Sciatic nerve (tissue), 2 donors: ENCODE results near the gene ZNF484. TPM values are rescaled to one million over a fixed set of nuclear protein-coding genes. Genes with fewer than 3 reads are reported as not detected.
A peak's percentile ranks its signal among the peaks of the same experiment; 100 is the strongest.
"Not testable (repeated sequence)": the region's sequence is repeated elsewhere in the genome, so short reads cannot be mapped to it uniquely, and the experiment has no call there.

ENCODE experiments used
- ATAC-seq: fragments of 200-7000 bp; cut with Tn5 transposase; one replicate; pipeline ENCODE4 v1.9.1; 2020; ENCODE audit warnings: mild to moderate bottlenecking, moderate library complexity
- DNase-seq: peaks from one replicate; pipeline ENCODE4 v3.0.0-alpha.2; 2020; ENCODE audit warnings: low spot score
- intact Hi-C: fragments of 100-400 bp; cut with DNase I; formaldehyde crosslinking; loops from one replicate; pipeline ENCODE4 v1.14.2; 2022
- total RNA-seq: library from RNA; stranded (reverse); fragmentation: NEBNext Ultra II Directional; extraction: Animal tissue kit (Norgen Biotek cat#: 25700); gene quantifications from one replicate; pipeline ENCODE4 v1.2.1, GENCODE V29; 2021
- donor health status: DM: no; HTN: no; CAD: no.
- donor health status: DM: no; HTN: no; CAD: no.

Gene ZNF484
- total RNA-seq, 1 donor from 2014 or later = 20.1 TPM

- intact Hi-C loops = no loop called here
- DNase-seq (no peak), ATAC-seq (no peak)
These were observed 7.5 kb downstream of the ZNF484 start for GRCh38 chr9:92870289-92870688.

- ATAC-seq, intact Hi-C loops, DNase-seq: not testable (repeated sequence)
These were observed 11.2 kb downstream of the ZNF484 start for GRCh38 chr9:92866600-92866999.

GRCh38 chr9:92864152-92864551 is 13.7 kb downstream of the ZNF484 start:
- DNase-seq (no peak), ATAC-seq (no peak)
- intact Hi-C loops = no loop called here

DNA sequence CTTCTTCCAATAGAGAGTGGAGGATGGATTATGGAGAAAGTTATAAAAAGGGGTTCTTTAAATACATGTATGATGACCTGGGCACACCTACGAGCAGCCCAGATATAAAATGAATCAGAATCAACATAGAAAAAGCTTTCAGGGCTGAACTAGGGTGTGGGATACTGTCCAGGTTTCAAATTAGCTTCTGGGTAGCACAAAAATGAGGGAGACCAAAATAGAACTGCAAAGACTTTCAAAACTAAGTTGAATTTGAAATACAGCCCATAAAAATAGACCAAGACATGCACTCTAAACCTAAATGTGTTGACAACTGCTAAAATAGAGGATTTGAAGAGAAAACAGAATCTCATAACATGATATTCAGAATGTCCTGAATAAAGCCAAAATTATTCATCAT is 17.0 kb downstream of the ZNF484 start:
- intact Hi-C loops = no loop called here
- ATAC-seq (no peak), DNase-seq (no peak)

DNA sequence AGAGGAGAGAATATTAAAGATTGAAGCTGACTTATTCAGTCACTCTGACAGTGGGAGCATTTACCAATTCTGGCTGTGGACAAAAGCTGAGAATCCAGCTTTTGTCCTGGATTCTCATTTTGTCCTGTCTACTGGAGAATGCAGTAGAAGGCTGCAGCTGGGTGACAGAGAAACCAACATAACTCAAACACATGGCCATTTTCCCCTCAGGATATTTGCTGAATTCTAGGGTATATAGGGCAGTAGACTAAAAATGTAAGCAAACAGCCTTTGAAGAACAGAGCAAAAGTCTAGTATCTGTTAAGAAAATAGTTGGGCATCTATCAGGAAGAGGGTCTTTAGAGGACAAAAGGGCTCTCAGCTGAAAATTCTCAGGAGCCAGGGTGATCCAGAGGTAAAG is 20.6 kb downstream of the ZNF484 start:
- DNase-seq (no peak), ATAC-seq (no peak)
- intact Hi-C loops = no loop called here

- DNase-seq (no peak), ATAC-seq (no peak)
- intact Hi-C loops = no loop called here
These were observed 24.1 kb downstream of the ZNF484 start for GRCh38 chr9:92853716-92854115.

DNA sequence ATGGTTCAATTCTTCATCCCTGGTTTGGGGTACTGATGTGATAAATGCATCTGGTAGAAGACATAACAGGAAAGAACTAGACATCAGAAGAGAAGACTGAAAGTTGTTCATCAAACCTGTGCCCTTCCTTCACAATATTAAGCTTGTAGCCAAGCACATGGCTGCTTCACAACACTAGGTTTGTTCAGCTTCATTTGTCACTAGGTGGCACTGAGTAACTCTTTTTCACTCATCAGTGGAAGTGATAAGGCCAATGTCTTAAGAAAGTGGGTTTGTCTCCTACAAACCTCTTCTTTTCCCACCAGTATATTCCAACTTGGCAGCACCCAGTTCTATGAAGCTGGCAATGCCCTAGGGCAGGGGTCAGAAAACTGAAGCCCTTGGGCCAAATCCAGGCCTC is 26.9 kb downstream of the ZNF484 start:
- ATAC-seq = no peak
- intact Hi-C loops = no loop called here
- no peak for DNase-seq

GRCh38 chr9:92848740-92849139 is 29.1 kb downstream of the ZNF484 start:
- ATAC-seq, intact Hi-C loops: not testable (repeated sequence)

GRCh38 chr9:92846662-92847145 is 31.1 kb downstream of the ZNF484 start:
- DNase-seq = no peak
- intact Hi-C loops = no loop called here
- no peak for ATAC-seq

More at GRCh38 chr9:92848740-92849139, 29.1 kb downstream of the ZNF484 start:
- not testable (repeated sequence) for DNase-seq

DNA sequence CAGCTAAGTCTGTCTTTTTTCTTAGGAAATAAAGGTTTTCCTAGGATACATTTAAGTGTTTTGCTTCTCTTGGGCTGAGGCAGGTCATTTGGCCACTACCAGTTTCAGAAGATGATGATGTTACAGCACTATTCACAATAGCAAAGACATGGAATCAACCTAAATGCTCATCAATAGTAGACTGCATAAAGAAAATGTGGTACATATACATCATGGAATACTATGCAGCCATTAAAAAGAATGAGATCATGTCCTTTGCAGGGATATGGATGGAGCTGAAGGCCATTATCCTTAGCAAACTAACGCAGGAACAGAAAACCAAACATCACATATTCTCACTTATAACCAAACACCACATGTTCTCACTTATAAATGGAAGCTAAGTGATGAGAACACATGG is 39.4 kb downstream of the ZNF484 start:
- ATAC-seq, intact Hi-C loops: not testable (repeated sequence)

GRCh38 chr9:92837191-92837590 is 40.6 kb downstream of the ZNF484 start:
- intact Hi-C loops = no loop called here
- no peak for ATAC-seq
- no peak for DNase-seq

More for the DNA sequence above, 39.4 kb downstream of the ZNF484 start:
- DNase-seq = not testable (repeated sequence)

GRCh38 chr9:92829420-92829819 is 48.4 kb downstream of the ZNF484 start:
- DNase-seq (no peak), ATAC-seq (no peak)
- intact Hi-C loops = no loop called here

DNA sequence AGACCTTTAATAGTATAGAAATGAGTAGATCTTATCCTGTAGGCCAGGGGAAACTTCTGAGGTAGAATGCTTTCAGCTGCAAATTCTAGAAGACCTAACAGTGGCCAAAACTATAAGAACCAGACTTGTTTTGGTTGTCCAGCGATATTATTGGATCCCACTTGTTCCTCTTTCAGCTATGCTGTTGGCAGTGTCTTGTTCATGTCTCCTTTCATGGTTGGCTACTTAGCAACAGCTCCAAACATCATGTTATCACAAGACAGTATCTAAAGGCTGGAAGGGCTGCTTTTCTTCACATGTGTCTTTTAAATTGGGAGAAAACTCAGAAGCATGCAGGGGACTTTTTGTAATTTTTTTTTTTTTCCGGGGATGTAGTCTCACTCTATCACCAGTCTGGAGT is 52.8 kb downstream of the ZNF484 start:
- intact Hi-C loops, DNase-seq, ATAC-seq: not testable (repeated sequence)

- no peak for ATAC-seq
- intact Hi-C loops = no loop called here
- no peak for DNase-seq
These were observed 56.9 kb downstream of the ZNF484 start for GRCh38 chr9:92820964-92821363.

- DNase-seq, intact Hi-C loops: not testable (repeated sequence)
These were observed 57.9 kb downstream of the ZNF484 start for GRCh38 chr9:92819898-92820297.

DNA sequence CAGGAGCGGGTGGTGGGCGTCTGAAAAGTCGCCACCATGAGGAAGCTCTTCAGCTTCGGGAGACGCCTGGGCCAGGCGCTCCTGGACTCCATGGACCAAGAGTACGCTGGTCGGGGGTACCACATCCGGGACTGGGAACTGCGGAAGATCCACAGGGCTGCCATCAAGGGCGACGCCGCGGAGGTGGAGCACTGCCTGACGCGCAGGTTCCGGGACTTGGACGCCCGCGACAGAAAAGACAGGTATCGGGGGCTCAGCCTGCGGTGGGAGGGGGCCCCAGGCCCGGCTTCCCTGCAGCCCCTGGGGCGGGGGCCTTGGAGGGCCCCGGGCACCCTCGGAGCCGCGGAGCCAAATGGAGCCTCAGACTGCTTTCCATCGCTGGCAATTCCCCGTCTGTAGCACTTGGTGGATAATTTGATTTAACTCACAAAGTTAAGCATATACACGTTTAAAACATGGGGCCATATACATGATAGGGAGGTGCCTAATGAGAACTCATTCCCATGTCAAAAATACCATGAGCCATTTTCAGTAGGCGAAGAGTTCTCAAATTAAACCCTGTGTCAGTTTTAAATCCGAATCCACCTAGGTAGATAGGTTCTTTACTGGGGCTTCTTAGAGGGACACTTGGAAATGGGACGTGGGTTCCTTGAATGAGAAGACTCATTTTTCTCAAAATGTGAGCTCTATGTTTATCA is 68.1 kb downstream of the ZNF484 start:
- intact Hi-C loops, ATAC-seq, DNase-seq: not testable (repeated sequence)

More at GRCh38 chr9:92819898-92820297, 57.9 kb downstream of the ZNF484 start:
- ATAC-seq = not testable (repeated sequence)

GRCh38 chr9:92808726-92809451 is 68.9 kb downstream of the ZNF484 start:
- DNase-seq = peak; percentile 84
- intact Hi-C loops = no loop called here

GRCh38 chr9:92807757-92808725 is 69.8 kb downstream of the ZNF484 start:
- DNase-seq = no peak
- peak; percentile 7 for ATAC-seq
- intact Hi-C loops = no loop called here

More at GRCh38 chr9:92808726-92809451, 68.9 kb downstream of the ZNF484 start:
- ATAC-seq = peak; percentile 88
